GM19023 (cell line): ENCODE data around the gene OR9Q1.
"Not testable (repeated sequence)": the region's sequence is repeated elsewhere in the genome, so short reads cannot be mapped to it uniquely, and the experiment has no call there.

Experiments used
- ATAC-seq: cut with Tn5 transposase; IDR thresholded peaks from one replicate; pipeline ENCODE4 v1.9.1; 2021; ENCODE audit warnings: mild to moderate bottlenecking, moderate library complexity; ENCODE audit not compliant: unreplicated experiment

OR9Q1 gene

GRCh38 chr11:58023435-58023931 lies at the start of gene OR9Q1:
TSS of gene OR9Q1 (plus strand) at chr11:58023881. CDS start at chr11:58179445, 155,564 bp downstream.
- ATAC-seq = no peak

DNA sequence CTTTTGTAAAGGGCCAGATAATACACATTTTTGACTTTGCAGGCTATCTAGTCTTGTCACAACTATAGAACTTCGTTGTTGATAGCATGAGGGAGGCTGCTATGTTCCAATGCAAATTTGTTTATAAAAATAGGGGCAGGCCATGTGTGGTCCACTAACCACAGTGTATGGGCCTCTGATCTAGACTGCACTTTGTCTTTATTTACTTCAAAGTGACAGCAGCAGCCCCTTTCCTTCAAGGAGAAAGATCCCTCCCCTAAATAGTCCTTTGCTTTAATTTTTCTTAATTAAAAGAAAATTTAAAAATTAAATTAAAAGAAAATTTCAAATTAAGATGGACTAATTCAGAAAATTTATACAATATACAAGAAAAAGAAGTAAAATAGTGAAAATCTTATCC lies 49.5 kb upstream of the OR9Q1 start:
- ATAC-seq = no peak

DNA sequence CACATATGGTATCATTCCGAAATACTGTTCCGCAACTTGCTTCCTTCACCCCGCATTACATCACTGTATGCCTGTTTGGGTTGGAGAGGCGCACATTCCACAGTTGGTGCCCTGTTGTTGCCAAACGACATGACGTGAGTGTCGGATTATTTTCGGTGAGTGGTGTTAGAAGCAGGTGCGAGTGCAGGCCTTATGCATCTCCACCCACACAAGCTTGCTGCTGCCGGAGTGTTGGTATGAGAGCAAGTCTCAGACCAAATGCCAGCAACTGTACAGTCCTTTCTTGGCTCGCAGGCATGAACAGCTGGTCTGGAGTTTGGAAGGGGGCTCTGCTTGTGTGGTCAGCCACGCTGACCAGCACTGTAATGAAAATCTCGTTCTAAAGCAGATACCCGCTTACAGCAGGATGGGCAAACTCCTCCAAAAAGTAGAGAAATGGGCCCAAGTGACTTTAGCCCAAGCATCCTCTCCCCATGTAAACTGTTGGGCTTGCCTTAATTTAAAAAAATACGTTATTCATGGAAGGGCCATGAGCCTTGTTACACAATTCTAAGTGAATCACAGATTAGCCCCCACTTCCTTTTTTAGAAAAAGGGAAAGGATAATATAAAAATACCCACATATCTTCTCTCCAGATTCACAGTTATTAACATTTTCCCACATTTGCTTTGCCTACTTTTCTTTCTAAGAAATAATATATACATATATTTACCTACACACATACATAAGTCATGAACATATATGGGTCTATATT lies 48.7 kb upstream of the OR9Q1 start:
- ATAC-seq = no peak

DNA sequence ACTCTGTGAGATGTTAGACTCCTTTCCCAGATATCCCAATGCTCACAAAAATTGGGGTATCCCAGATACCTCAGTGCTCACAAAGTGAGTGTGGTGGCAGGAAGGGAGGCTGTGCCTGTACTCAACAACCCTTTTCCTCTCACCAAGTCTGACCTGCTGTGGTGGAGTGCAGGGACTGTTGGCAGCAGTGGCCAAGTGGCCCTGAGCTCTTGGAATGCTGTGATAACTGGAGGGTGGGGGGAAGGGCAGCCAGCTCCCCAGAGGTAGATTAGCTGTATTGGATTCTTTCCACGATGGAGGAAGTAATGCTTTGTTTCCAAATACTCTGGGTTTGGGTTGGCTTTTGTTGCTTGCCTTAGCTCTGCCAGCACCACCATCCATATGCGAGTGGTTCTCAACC lies 46.0 kb upstream of the OR9Q1 start:
- ATAC-seq = no peak

DNA sequence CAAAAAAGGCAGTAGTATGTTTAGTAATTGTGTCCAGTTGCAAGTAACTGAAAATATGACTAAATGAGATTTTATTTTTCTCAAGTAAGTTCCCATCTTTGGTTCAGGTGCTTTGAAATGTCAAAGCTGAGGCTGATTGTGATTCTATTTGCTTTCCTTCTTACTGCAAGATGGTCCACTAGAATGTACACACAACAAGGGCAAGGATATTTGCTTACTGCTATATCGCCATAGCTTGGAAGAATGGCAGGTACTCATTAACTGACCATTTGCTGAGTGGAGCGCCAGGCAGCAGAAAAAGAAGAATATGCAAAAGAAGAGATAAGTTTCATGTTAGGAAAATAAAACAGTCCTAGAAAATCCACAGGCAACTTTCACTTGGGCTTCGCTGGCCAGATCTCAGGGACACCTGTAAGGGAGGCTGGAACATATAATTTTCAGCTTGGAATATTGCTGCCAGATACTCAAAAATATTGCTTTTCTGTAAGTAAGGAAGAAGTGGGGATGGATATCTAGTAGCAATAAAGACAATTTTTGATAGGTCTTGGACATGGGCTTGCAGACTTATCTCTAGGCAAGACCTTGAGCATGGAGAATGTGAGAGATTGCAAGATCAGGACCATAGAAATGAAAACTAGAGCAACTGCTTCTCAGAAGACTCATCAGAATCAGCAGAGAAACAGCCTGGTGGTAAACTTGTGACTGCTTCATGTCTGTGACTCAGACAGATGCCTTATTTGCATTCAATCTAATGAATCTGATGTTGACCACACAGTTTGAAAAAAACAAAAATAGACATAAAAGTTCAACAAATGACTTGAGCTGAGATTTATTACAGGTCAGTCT lies 44.8 kb upstream of the OR9Q1 start:
- no peak for ATAC-seq

GRCh38 chr11:57979532-57980079 lies 44.1 kb upstream of the OR9Q1 start:
- no peak for ATAC-seq

DNA sequence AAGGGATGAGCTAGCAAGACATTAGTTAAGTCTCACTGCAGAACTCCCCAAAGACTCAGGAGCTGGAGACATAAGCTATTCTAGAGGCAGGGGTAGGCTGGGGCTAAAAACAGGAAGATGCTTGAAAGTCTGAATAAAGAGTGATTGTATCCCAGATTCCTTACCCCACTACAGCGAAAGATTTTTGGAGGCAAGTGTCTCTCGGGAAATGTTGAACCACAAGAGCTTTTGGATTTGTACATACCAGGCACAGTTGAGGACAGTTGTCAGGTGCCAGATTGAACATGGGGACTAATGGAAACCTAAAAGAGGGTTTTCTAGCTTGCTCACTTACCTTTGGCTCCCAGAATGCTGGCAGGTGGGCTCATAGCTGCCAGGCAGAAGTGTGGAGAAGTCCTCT lies 43.5 kb upstream of the OR9Q1 start:
- no peak for ATAC-seq

GRCh38 chr11:57981536-57981935 lies 42.1 kb upstream of the OR9Q1 start:
- no peak for ATAC-seq

GRCh38 chr11:57982776-57983175 lies 40.9 kb upstream of the OR9Q1 start:
- no peak for ATAC-seq

DNA sequence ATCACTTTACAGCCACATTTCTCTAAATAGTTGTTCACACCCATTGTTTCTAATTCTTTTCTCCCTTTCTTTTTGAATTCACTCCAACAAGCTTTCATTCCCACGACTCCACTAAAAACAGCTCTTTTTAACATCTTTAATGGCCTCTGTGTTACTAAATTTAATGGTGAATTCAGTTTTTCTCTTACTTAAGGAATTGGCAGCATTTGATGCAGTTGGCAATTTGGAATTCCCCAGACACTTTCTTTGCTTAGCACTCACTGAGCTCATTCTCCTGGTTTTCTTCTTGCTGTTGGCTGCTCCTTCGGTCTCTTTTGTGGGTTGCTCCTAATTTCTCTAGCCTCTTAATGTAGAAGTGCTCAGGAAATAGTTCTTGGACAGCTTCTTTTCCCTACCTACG lies 40.5 kb upstream of the OR9Q1 start:
- no peak for ATAC-seq

DNA sequence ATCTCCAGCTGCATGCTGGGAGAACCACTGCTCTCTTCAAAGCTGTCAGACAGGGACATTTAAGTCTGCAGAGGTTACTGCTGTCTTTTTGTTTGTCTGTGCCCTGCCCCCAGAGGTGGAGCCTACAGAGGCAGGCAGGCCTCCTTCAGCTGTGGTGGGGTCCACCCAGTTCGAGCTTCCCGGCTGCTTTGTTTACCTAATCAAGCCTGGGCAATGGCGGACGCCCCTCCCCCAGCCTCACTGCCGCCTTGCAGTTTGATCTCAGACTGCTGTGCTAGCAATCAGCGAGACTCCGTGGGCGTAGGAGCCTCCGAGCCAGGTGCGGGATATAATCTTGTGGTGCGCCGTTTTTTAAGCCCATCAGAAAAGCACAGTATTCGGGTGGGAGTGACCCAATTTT lies 24.2 kb upstream of the OR9Q1 start:
- ATAC-seq = not testable (repeated sequence)

GRCh38 chr11:58000021-58000420 lies 23.7 kb upstream of the OR9Q1 start:
- not testable (repeated sequence) for ATAC-seq

DNA sequence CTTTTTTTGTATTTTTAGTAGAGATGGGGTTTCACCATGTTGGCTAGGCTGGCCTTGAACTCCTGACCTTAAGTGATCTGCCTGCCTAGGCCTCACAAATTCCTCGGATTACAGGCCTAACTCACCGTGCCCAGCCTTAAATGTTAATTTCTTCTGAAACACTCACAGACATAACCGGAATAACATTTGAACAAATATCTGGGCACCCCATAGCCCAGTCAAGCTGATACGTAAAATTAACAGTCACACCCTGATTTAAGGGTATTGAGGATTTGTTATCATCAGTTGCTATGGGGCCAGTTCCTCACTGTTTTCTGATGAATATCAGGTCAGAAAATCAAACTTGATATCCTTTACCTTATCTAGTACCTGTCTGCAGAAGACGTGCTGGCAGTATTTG lies 23.0 kb upstream of the OR9Q1 start:
- ATAC-seq = no peak

DNA sequence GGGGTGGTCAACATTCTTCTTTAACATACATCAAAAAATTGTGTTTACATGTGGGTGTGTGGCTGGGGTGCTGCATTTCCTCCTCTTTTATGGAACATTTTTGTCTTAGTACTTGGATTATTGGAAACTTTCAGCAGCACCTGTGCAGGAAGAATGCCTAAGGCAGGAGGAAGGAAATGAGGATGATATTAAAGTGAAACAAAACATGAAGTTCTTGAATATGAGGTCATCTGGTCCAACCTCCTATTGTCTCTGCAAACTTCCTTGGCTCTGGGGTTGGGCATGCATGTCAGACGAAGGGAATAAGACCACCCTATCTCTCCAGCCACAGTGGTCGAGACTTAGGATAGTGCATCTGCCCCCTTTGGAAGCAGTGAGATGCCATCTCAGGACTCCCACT lies 20.6 kb upstream of the OR9Q1 start:
- ATAC-seq = no peak

DNA sequence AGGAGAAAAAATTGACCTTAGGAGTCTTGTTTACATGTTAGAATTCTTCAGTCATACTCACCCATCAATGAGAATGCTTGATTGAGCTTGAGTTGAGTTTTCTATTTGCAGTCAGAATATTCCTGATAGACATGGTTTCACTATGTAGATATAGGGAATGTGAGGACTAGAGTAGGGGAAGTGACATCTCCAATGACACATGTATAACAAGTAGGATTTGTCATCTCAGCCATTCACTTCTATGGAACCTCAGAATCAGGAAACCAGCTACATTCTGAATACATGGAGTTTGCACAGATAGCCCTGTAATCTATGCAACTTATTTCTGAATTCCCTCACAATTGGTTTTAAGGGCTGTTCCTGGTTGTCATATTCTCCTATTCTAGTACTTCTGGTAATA lies 20.1 kb upstream of the OR9Q1 start:
- ATAC-seq = no peak

DNA sequence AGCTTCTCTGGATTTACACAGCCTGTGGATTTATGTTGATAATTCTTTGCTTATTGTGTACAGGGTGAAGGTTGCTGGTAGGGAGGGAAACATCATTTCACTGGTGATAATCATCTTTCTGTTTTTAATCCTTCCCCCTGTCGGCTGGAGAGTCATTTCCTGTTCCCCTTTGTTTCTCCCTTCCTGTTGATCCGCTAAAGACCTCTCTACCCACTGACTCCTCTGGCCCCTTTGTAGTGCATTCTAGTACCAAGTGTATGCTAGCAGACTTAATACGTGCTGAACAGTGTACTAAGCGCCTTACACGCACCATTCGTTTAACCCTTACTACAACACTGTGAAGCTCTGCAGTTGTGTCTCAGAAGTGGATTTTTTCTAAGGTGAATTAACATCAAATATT lies 19.0 kb upstream of the OR9Q1 start:
- ATAC-seq = no peak

DNA sequence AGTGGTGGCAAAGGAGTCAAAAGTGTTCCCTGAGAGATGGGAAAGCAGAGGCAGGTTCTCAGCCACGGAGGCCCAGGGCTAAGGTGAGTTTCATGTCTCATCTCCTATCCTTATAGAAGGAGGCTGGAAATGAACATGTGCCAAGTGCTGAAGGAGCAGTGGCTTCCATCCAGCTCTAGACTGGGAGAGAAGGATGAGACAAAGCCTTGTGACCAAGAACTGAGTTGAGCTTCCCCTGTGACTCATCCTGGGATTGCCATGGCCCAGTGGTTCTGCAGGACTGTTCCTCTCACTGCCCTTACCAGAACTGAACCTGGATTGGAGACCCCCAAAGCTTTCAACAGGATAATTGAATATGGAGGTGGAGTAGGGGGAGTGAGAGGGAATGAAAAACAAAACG lies 16.7 kb upstream of the OR9Q1 start:
- no peak for ATAC-seq

DNA sequence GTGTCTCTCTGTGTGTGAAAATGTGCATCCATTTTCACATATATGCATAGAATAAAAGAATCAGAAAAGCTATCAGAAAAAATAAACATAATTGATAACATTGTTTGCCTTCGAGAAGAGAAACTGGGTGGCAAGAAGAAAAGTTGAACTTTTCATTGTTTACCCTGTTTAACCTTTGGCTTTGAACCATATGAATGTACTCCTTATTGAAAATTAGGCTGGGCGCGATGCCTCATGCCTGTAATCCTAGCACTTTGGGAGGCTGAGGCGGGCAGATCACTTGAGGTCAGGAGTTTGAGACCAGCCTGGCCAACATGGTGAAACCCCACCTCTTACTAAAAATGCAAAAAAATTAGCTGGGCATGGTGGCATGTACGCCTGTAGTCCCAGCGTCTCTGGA lies 11.9 kb upstream of the OR9Q1 start:
- no peak for ATAC-seq

GRCh38 chr11:58024601-58025091 lies 965 bp downstream of the OR9Q1 start:
- ATAC-seq = no peak

- ATAC-seq = no peak
These were observed 3.7 kb downstream of the OR9Q1 start for GRCh38 chr11:58027341-58027740.

- ATAC-seq = no peak
These were observed 5.2 kb downstream of the OR9Q1 start for GRCh38 chr11:58028687-58029411.
